WTC11 (cell line): Measurements from ENCODE around the gene FHIT.

Experiments
- ATF1 ChIP-seq: sonication (generic); formaldehyde crosslinking; IDR thresholded peaks from 2 replicates; pipeline ENCODE4 v1.8.1; 2023; ENCODE audit warnings: mild to moderate bottlenecking, moderate library complexity, missing genetic modification reagents
- HMGA2 ChIP-seq: fragments of 250-450 bp; sonication (Bioruptor Pico); IDR thresholded peaks from 2 replicates; pipeline ENCODE4 v1.4.0; 2021; ENCODE audit warnings: mild to moderate bottlenecking, moderate library complexity
- KAT7 ChIP-seq: sonication (generic); formaldehyde crosslinking; IDR thresholded peaks from 2 replicates; pipeline ENCODE4 v1.8.1; 2023; ENCODE audit warnings: missing genetic modification reagents, mild to moderate bottlenecking, borderline replicate concordance
- MYBL2 ChIP-seq: sonication (generic); formaldehyde crosslinking; IDR thresholded peaks from 2 replicates; pipeline ENCODE4 v1.8.1; 2023; ENCODE audit warnings: mild to moderate bottlenecking, moderate library complexity, missing genetic modification reagents
- NFYB ChIP-seq: sonication (generic); formaldehyde crosslinking; conservative IDR thresholded peaks from 2 replicates; pipeline ENCODE4 v1.8.0; 2022; ENCODE audit warnings: low read depth, missing genetic modification reagents
- OVOL2 ChIP-seq: fragments of 250-450 bp; sonication (Bioruptor Pico); IDR thresholded peaks from 2 replicates; pipeline ENCODE4 v1.9.0; 2021; ENCODE audit warnings: mild to moderate bottlenecking, borderline replicate concordance
- RELA ChIP-seq: sonication (generic); formaldehyde crosslinking; IDR thresholded peaks from 2 replicates; pipeline ENCODE4 v1.8.1; 2022; ENCODE audit warnings: missing genetic modification reagents, mild to moderate bottlenecking, borderline replicate concordance
- TF ChIP-seq, protein P1 (sequence below): sonication (generic); formaldehyde crosslinking; IDR thresholded peaks from 2 replicates; pipeline ENCODE4 v1.8.0; 2022; ENCODE audit warnings: mild to moderate bottlenecking, missing genetic modification reagents
- TF ChIP-seq, protein P2 (sequence below): fragments of 200-600 bp; IDR thresholded peaks from 2 replicates; pipeline ENCODE4 v1.8.0; 2022; ENCODE audit warnings: antibody characterized with exemption
- TF ChIP-seq, protein P3 (sequence below): sonication (generic); formaldehyde crosslinking; IDR thresholded peaks from 2 replicates; pipeline ENCODE4 v1.8.1; 2023; ENCODE audit warnings: mild to moderate bottlenecking, missing genetic modification reagents

DNA sequence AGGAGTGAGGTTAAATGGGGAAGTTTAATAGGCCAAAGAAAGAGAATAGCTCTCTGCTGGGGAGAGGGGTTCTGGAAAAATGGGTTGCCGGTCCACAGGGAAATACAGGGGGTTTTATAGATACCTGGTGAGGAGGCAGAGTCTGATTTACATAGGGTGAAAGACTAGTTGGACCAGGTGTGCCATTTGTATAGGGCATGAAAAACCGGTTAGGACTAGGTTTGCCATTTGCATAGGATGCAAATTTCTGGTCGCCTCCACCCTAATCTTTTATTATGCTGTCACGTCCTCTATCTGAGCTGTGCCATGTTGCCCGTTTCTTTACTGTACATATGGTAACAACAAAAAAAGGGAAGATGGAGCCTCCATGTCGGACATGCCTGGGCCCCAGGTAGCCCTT lies 960.1 kb downstream of the FHIT start:
- TF ChIP-seq NFYB (CRISPR knock-in tag) (no peak), RELA (CRISPR knock-in tag) (no peak), MYBL2 (no peak), KAT7 (no peak), OVOL2 (no peak), HMGA2 (CRISPR knock-in tag) (no peak), ATF1 (CRISPR knock-in tag) (no peak)
- TF ChIP-seq, protein P1, sequence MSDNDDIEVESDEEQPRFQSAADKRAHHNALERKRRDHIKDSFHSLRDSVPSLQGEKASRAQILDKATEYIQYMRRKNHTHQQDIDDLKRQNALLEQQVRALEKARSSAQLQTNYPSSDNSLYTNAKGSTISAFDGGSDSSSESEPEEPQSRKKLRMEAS = no peak
- TF ChIP-seq, protein P2, sequence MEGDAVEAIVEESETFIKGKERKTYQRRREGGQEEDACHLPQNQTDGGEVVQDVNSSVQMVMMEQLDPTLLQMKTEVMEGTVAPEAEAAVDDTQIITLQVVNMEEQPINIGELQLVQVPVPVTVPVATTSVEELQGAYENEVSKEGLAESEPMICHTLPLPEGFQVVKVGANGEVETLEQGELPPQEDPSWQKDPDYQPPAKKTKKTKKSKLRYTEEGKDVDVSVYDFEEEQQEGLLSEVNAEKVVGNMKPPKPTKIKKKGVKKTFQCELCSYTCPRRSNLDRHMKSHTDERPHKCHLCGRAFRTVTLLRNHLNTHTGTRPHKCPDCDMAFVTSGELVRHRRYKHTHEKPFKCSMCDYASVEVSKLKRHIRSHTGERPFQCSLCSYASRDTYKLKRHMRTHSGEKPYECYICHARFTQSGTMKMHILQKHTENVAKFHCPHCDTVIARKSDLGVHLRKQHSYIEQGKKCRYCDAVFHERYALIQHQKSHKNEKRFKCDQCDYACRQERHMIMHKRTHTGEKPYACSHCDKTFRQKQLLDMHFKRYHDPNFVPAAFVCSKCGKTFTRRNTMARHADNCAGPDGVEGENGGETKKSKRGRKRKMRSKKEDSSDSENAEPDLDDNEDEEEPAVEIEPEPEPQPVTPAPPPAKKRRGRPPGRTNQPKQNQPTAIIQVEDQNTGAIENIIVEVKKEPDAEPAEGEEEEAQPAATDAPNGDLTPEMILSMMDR = no peak
- TF ChIP-seq, protein P3, sequence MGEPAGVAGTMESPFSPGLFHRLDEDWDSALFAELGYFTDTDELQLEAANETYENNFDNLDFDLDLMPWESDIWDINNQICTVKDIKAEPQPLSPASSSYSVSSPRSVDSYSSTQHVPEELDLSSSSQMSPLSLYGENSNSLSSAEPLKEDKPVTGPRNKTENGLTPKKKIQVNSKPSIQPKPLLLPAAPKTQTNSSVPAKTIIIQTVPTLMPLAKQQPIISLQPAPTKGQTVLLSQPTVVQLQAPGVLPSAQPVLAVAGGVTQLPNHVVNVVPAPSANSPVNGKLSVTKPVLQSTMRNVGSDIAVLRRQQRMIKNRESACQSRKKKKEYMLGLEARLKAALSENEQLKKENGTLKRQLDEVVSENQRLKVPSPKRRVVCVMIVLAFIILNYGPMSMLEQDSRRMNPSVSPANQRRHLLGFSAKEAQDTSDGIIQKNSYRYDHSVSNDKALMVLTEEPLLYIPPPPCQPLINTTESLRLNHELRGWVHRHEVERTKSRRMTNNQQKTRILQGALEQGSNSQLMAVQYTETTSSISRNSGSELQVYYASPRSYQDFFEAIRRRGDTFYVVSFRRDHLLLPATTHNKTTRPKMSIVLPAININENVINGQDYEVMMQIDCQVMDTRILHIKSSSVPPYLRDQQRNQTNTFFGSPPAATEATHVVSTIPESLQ (CRISPR knock-in tag) = no peak
